Thoracic aorta endothelial cell (primary cell): ENCODE data around the gene STK32A. TPM values are rescaled to one million over a fixed set of nuclear protein-coding genes. Genes with fewer than 3 reads are reported as not detected.

Experiments used
- small RNA-seq: library from RNA; depleted of rRNA; stranded (forward); fragments of <200 nt; gene quantifications from one replicate; pipeline ENCODE3, GENCODE V24; 2012
- total RNA-seq: library from RNA; depleted of rRNA; stranded (reverse); fragments of >200 nt; gene quantifications from 2 replicates; pipeline ENCODE4 v1.2.3, GENCODE V29; 2012

Gene STK32A
- under 0.01 TPM in 1 of 2 replicates, not detected in the other for total RNA-seq

DNA sequence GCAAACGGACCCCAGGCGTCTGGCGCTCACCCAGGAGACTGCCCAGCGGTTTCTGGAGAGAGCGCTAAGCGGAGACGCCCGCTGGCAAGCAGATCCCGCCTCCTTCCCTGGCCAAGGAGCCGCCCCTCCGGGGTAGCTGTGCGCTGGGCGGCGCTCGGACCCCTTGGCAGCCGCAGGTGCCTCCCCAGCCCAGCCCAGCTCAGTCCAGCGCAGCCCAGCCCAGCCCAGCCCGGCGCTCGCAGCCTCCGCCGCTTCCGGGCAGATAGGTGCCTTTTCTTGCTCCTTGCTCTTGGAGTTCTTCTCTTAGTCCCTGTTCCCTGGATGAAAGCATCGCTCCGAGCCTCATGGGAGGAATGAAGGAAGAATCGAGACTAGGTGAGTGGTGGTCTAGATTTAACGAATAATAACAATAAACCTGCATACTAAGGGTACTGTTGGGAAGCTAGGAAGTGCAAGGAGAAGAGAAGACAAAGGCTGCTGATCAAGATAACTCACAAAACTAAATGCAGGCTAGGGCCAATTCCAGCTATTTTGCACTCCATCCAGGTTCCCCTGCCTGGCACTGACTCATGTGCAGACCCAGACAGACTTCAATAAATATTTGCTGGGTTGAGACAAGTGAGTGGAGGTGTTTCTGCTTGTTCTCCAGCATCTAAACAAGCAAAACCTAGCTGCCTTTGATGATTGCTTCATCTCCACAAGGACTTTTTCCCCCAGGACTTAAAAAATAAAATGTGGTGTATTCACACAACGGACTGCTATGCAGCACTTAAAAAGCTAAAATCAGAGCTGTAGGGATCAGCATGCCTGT, at the start of gene STK32A:
STK32A (plus strand) TSS at position 202 of the 811 bp plus-strand sequence. CDS start 4,609 bp downstream, outside the sequence.

Small RNA genes within 50 kb of the gene (small RNA-seq; reads per million reads assigned to genes)
- not detected for gene AC011373.1
